Measurements from ENCODE around the gene CCDC179. TPM values are rescaled to one million over a fixed set of nuclear protein-coding genes. Genes with fewer than 3 reads are reported as not detected.
A peak's percentile ranks its signal among the peaks of the same experiment; 100 is the strongest.

Gene CCDC179
- total RNA-seq (not detected), polyA plus RNA-seq (not detected)

GRCh38 chr11:22860241-22860640 is at the start of gene CCDC179:
CCDC179 (minus strand) TSS chr11:22860474; CDS start chr11:22860421, 53 bp downstream.
- Mint-ChIP-seq H3K27me3 (no peaks in the 10 kb centered on the region), H3K4me3 (no peak within 1 kb of the TSS), H3K9me3 (peaks cover 0 to 3% (median 0%) of the 10 kb centered on the region in 8 donors), H3K27ac (peak within 1 kb of the TSS in 1 of 7 donors; percentile 69), H3K36me3 (peaks cover 0 to 9% of the 10 kb centered on the region in 2 donors), H3K4me1 (no peaks in the 10 kb centered on the region)
- no peaks in the 10 kb centered on the region for H3K9me3 ChIP-seq (ENCODE audit: control insufficient read depth in 1 of 2, low read length in 2 of 2)
- intact Hi-C loops (cut with micrococcal nuclease): no loop called here
- no peaks in the 10 kb centered on the region for H3K27me3 ChIP-seq (ENCODE audit: insufficient read depth, low read length)
- ChIA-PET CTCF (ENCODE audit: partially characterized antibody) (interaction anchor here (3.3 kb wide), 1 partner anchor 16 kb away, joined by 12 read pairs; no protein-coding TSS in a partner anchor), POLR2A (ENCODE audit: partially characterized antibody) (no interaction called here)
- H3K27ac ChIP-seq (ENCODE audit: low read depth, low read length): no peak within 1 kb of the TSS
- no peaks in the 10 kb centered on the region for H3K36me3 ChIP-seq (ENCODE audit: insufficient read depth, low read length)
- DNase-seq: no peak
- H3K4me1 ChIP-seq (ENCODE audit: insufficient read depth, low read length): no peaks in the 10 kb centered on the region
- H3K4me3 ChIP-seq (ENCODE audit: low read length in 2 of 2): no peak within 1 kb of the TSS

- no peaks in the 10 kb centered on the region for H3K27me3 ChIP-seq (ENCODE audit: insufficient read depth, low read length)
- intact Hi-C loops (cut with micrococcal nuclease): no loop called here
- no peak overlapping the region for H3K27ac Mint-ChIP-seq
- no peak overlapping the region for H3K4me3 Mint-ChIP-seq
- no peaks in the 10 kb centered on the region for H3K9me3 ChIP-seq (ENCODE audit: control insufficient read depth in 1 of 2, low read length in 2 of 2)
- H3K4me3 ChIP-seq (ENCODE audit: low read length in 2 of 2): no peak overlapping the region
- no peaks in the 10 kb centered on the region for H3K36me3 ChIP-seq (ENCODE audit: insufficient read depth, low read length)
- peaks cover 3 to 13% (median 6%) of the 10 kb centered on the region in 8 donors for H3K9me3 Mint-ChIP-seq
- CTCF ChIA-PET (ENCODE audit: partially characterized antibody): no interaction called here
- H3K4me1 Mint-ChIP-seq: no peaks in the 10 kb centered on the region
- no peaks in the 10 kb centered on the region for H3K4me1 ChIP-seq (ENCODE audit: insufficient read depth, low read length)
- peaks cover 0 to 4% of the 10 kb centered on the region in 2 donors for H3K36me3 Mint-ChIP-seq
- no peak for DNase-seq
- no peaks in the 10 kb centered on the region for H3K27me3 Mint-ChIP-seq
- no peak overlapping the region for H3K27ac ChIP-seq (ENCODE audit: low read depth, low read length)
- POLR2A ChIA-PET (ENCODE audit: partially characterized antibody): no interaction called here
These were observed 43.5 kb upstream of the CCDC179 start for GRCh38 chr11:22903782-22904181.

- no peak overlapping the region for H3K4me3 Mint-ChIP-seq
- H3K27me3 Mint-ChIP-seq: no peaks in the 10 kb centered on the region
- no peak for DNase-seq
- POLR2A ChIA-PET (ENCODE audit: partially characterized antibody): no interaction called here
- CTCF ChIA-PET (ENCODE audit: partially characterized antibody): no interaction called here
- no peak overlapping the region for H3K27ac Mint-ChIP-seq
- peaks cover 0 to 7% (median 3%) of the 10 kb centered on the region in 8 donors for H3K9me3 Mint-ChIP-seq
- no peaks in the 10 kb centered on the region for H3K36me3 ChIP-seq (ENCODE audit: insufficient read depth, low read length)
- peaks cover 0 to 2% of the 10 kb centered on the region in 2 donors for H3K36me3 Mint-ChIP-seq
- H3K27ac ChIP-seq (ENCODE audit: low read depth, low read length): no peak overlapping the region
- H3K9me3 ChIP-seq (ENCODE audit: control insufficient read depth in 1 of 2, low read length in 2 of 2): no peaks in the 10 kb centered on the region
- H3K4me1 ChIP-seq (ENCODE audit: insufficient read depth, low read length): no peaks in the 10 kb centered on the region
- H3K4me3 ChIP-seq (ENCODE audit: low read length in 2 of 2): no peak overlapping the region
- no peaks in the 10 kb centered on the region for H3K4me1 Mint-ChIP-seq
- no peaks in the 10 kb centered on the region for H3K27me3 ChIP-seq (ENCODE audit: insufficient read depth, low read length)
- intact Hi-C loops (cut with micrococcal nuclease): no loop called here
These were observed 41.3 kb upstream of the CCDC179 start for GRCh38 chr11:22901603-22902002.

GRCh38 chr11:22900764-22901486 is 40.7 kb upstream of the CCDC179 start:
- Mint-ChIP-seq H3K4me3 (no peak overlapping the region), H3K36me3 (no peaks in the 10 kb centered on the region)

GRCh38 chr11:22898036-22898435 is 37.8 kb upstream of the CCDC179 start:
- H3K4me1 Mint-ChIP-seq: no peaks in the 10 kb centered on the region

More at GRCh38 chr11:22900764-22901486, 40.7 kb upstream of the CCDC179 start:
- Mint-ChIP-seq H3K9me3 (peaks cover 0 to 4% (median under 1%) of the 10 kb centered on the region in 8 donors), H3K27ac (no peak overlapping the region), H3K27me3 (no peaks in the 10 kb centered on the region), H3K4me1 (no peaks in the 10 kb centered on the region)
- H3K27ac ChIP-seq (ENCODE audit: low read depth, low read length): no peak overlapping the region
- intact Hi-C loops (cut with micrococcal nuclease): no loop called here
- ChIA-PET CTCF (ENCODE audit: partially characterized antibody) (no interaction called here), POLR2A (ENCODE audit: partially characterized antibody) (no interaction called here)
- DNase-seq: no peak
- H3K27me3 ChIP-seq (ENCODE audit: insufficient read depth, low read length): no peaks in the 10 kb centered on the region
- no peaks in the 10 kb centered on the region for H3K36me3 ChIP-seq (ENCODE audit: insufficient read depth, low read length)
- H3K4me1 ChIP-seq (ENCODE audit: insufficient read depth, low read length): no peaks in the 10 kb centered on the region
- no peaks in the 10 kb centered on the region for H3K9me3 ChIP-seq (ENCODE audit: control insufficient read depth in 1 of 2, low read length in 2 of 2)
- H3K4me3 ChIP-seq (ENCODE audit: low read length in 2 of 2): no peak overlapping the region

GRCh38 chr11:22890227-22890626 is 30.0 kb upstream of the CCDC179 start:
- CTCF ChIA-PET (ENCODE audit: partially characterized antibody): interaction anchor here (3.0 kb wide), 1 partner anchor 14 kb away, joined by 16 read pairs; no protein-coding TSS in a partner anchor

More at GRCh38 chr11:22898036-22898435, 37.8 kb upstream of the CCDC179 start:
- ChIA-PET CTCF (ENCODE audit: partially characterized antibody) (interaction anchor here (1.3 kb wide), 1 partner anchor 22 kb away, joined by 5 read pairs; no protein-coding TSS in a partner anchor), POLR2A (ENCODE audit: partially characterized antibody) (no interaction called here)
- Histone ChIP-seq H3K27me3 (ENCODE audit: insufficient read depth, low read length) (no peaks in the 10 kb centered on the region), H3K36me3 (ENCODE audit: insufficient read depth, low read length) (no peaks in the 10 kb centered on the region), H3K4me3 (ENCODE audit: low read length in 2 of 2) (no peak overlapping the region), H3K27ac (ENCODE audit: low read depth, low read length) (no peak overlapping the region), H3K9me3 (ENCODE audit: control insufficient read depth in 1 of 2, low read length in 2 of 2) (no peaks in the 10 kb centered on the region), H3K4me1 (ENCODE audit: insufficient read depth, low read length) (no peaks in the 10 kb centered on the region)
- Mint-ChIP-seq H3K36me3 (no peaks in the 10 kb centered on the region), H3K27ac (no peak overlapping the region), H3K27me3 (no peaks in the 10 kb centered on the region), H3K9me3 (peaks cover 0 to 7% (median under 1%) of the 10 kb centered on the region in 8 donors), H3K4me3 (no peak overlapping the region)
- DNase-seq: no peak
- intact Hi-C loops (cut with micrococcal nuclease): no loop called here

GRCh38 chr11:22884217-22884616 is 23.9 kb upstream of the CCDC179 start:
- peaks cover 0 to 4% of the 10 kb centered on the region in 2 donors for H3K36me3 Mint-ChIP-seq
- CTCF ChIA-PET (ENCODE audit: partially characterized antibody): interaction anchor here (1.9 kb wide), 1 partner anchor 8 kb away, joined by 8 read pairs; no protein-coding TSS in a partner anchor

More at GRCh38 chr11:22890227-22890626, 30.0 kb upstream of the CCDC179 start:
- no peak overlapping the region for H3K4me3 Mint-ChIP-seq
- Histone ChIP-seq H3K4me1 (ENCODE audit: insufficient read depth, low read length) (no peaks in the 10 kb centered on the region), H3K27ac (ENCODE audit: low read depth, low read length) (no peak overlapping the region), H3K4me3 (ENCODE audit: low read length in 2 of 2) (no peak overlapping the region), H3K9me3 (ENCODE audit: control insufficient read depth in 1 of 2, low read length in 2 of 2) (no peaks in the 10 kb centered on the region), H3K27me3 (ENCODE audit: insufficient read depth, low read length) (no peaks in the 10 kb centered on the region), H3K36me3 (ENCODE audit: insufficient read depth, low read length) (no peaks in the 10 kb centered on the region)
- POLR2A ChIA-PET (ENCODE audit: partially characterized antibody): no interaction called here
- no peak for DNase-seq
- no peaks in the 10 kb centered on the region for H3K36me3 Mint-ChIP-seq
- no peaks in the 10 kb centered on the region for H3K27me3 Mint-ChIP-seq
- H3K4me1 Mint-ChIP-seq: no peaks in the 10 kb centered on the region
- H3K9me3 Mint-ChIP-seq: peaks cover 0 to 7% (median 4%) of the 10 kb centered on the region in 8 donors
- H3K27ac Mint-ChIP-seq: no peak overlapping the region
- intact Hi-C loops (cut with micrococcal nuclease): no loop called here

More at GRCh38 chr11:22884217-22884616, 23.9 kb upstream of the CCDC179 start:
- H3K27ac Mint-ChIP-seq: no peak overlapping the region
- H3K4me1 Mint-ChIP-seq: no peaks in the 10 kb centered on the region
- no peaks in the 10 kb centered on the region for H3K4me1 ChIP-seq (ENCODE audit: insufficient read depth, low read length)
- intact Hi-C loops (cut with micrococcal nuclease): no loop called here
- POLR2A ChIA-PET (ENCODE audit: partially characterized antibody): no interaction called here
- H3K27ac ChIP-seq (ENCODE audit: low read depth, low read length): no peak overlapping the region
- H3K4me3 ChIP-seq (ENCODE audit: low read length in 2 of 2): no peak overlapping the region
- no peaks in the 10 kb centered on the region for H3K9me3 Mint-ChIP-seq
- H3K4me3 Mint-ChIP-seq: no peak overlapping the region
- H3K9me3 ChIP-seq (ENCODE audit: control insufficient read depth in 1 of 2, low read length in 2 of 2): no peaks in the 10 kb centered on the region
- no peak for DNase-seq
- H3K27me3 ChIP-seq (ENCODE audit: insufficient read depth, low read length): no peaks in the 10 kb centered on the region
- no peaks in the 10 kb centered on the region for H3K36me3 ChIP-seq (ENCODE audit: insufficient read depth, low read length)
- H3K27me3 Mint-ChIP-seq: no peaks in the 10 kb centered on the region

Data from CD4-positive, alpha-beta memory T cell (primary cell).